Esophagus squamous epithelium (tissue), 4 donors: ENCODE measurements around the gene ARMS2.

ENCODE experiments used
- CTCF ChIP-seq, 6 experiments: fragments of 450-650 bp in 4 of 6; fragments of 200-600 bp in 2 of 6; sonication (generic) in 2 of 6; IDR thresholded peaks; one replicate each; pipeline ENCODE4 v1.5.1; 2016 to 2019; ENCODE audit warnings: antibody characterized with exemption in 6 of 6, mild to moderate bottlenecking in 4 of 6, moderate library complexity in 4 of 6
- POLR2A ChIP-seq, 4 donors: fragments of 450-650 bp; IDR thresholded peaks; one replicate each; pipeline ENCODE4 v1.6.1; 2017; ENCODE audit warnings: antibody characterized with exemption in 4 of 4, mild to moderate bottlenecking in 4 of 4, moderate library complexity in 3 of 4

- TF ChIP-seq CTCF (IDR thresholded peaks at IDR 0.05) (no peak), POLR2A (IDR thresholded peaks at IDR 0.05) (no peak)
Measured at GRCh38 chr10:122455376-122456079, 1.1 kb downstream of the ARMS2 start.
